A549 (cell line): ENCODE data around the gene LIPT2.

Source experiments
- CHD2 ChIP-seq: fragments of 150-350 bp; IDR thresholded peaks from 2 replicates; pipeline ENCODE4 v1.6.1; 2014; ENCODE audit warnings: low read length; ENCODE audit not compliant: partially characterized antibody
- EP300 ChIP-seq, 2 experiments: fragments of >200 bp; sonication (Bioruptor Twin); formaldehyde crosslinking; IDR thresholded peaks; 2 replicates in 1 of 2; 3 replicates in 1 of 2; pipeline ENCODE4 v1.6.1; 2016 to 2017
- KDM5A ChIP-seq: fragments of 200-600 bp; sonication (generic); IDR thresholded peaks from 2 replicates; pipeline ENCODE4 v1.6.1; 2016; ENCODE audit warnings: antibody characterized with exemption, mild to moderate bottlenecking
- MAZ ChIP-seq: fragments of 150-350 bp; IDR thresholded peaks from 2 replicates; pipeline ENCODE4 v1.6.1; 2014; ENCODE audit warnings: antibody characterized with exemption, low read depth, low read length, borderline replicate concordance
- NPAS2 ChIP-seq: fragments of 250-450 bp; sonication (Bioruptor Pico); IDR thresholded peaks from 2 replicates; pipeline ENCODE4 v1.8.0; 2022; ENCODE audit warnings: mild to moderate bottlenecking, moderate library complexity, borderline replicate concordance
- POLR2A ChIP-seq: IDR thresholded peaks from 2 replicates; pipeline ENCODE4 v1.6.1; 2012; ENCODE audit warnings: mild to moderate bottlenecking, low read length
- RAD21 ChIP-seq, 2 experiments: fragments of >200 bp in 1 of 2; sonication (Bioruptor Twin) in 1 of 2; formaldehyde crosslinking in 1 of 2; IDR thresholded peaks in 1 of 2; conservative IDR thresholded peaks in 1 of 2; 2 replicates in 1 of 2; 3 replicates in 1 of 2; pipeline ENCODE4 v1.6.1; 2012 to 2018; ENCODE audit warnings: inconsistent platforms in 1 of 2
- RARB ChIP-seq: fragments of 250-450 bp; sonication (Bioruptor Pico); IDR thresholded peaks from 2 replicates; pipeline ENCODE4 v1.8.0; 2021; ENCODE audit warnings: mild to moderate bottlenecking, moderate library complexity
- RCOR1 ChIP-seq: fragments of 150-350 bp; IDR thresholded peaks from 2 replicates; pipeline ENCODE4 v1.6.1; 2014; ENCODE audit warnings: antibody characterized with exemption, low read length, low read depth
- TF ChIP-seq, protein P1 (sequence below): fragments of >200 bp; sonication (Bioruptor Twin); formaldehyde crosslinking; IDR thresholded peaks from 3 replicates; pipeline ENCODE4 v1.5.1; 2016

DNA sequence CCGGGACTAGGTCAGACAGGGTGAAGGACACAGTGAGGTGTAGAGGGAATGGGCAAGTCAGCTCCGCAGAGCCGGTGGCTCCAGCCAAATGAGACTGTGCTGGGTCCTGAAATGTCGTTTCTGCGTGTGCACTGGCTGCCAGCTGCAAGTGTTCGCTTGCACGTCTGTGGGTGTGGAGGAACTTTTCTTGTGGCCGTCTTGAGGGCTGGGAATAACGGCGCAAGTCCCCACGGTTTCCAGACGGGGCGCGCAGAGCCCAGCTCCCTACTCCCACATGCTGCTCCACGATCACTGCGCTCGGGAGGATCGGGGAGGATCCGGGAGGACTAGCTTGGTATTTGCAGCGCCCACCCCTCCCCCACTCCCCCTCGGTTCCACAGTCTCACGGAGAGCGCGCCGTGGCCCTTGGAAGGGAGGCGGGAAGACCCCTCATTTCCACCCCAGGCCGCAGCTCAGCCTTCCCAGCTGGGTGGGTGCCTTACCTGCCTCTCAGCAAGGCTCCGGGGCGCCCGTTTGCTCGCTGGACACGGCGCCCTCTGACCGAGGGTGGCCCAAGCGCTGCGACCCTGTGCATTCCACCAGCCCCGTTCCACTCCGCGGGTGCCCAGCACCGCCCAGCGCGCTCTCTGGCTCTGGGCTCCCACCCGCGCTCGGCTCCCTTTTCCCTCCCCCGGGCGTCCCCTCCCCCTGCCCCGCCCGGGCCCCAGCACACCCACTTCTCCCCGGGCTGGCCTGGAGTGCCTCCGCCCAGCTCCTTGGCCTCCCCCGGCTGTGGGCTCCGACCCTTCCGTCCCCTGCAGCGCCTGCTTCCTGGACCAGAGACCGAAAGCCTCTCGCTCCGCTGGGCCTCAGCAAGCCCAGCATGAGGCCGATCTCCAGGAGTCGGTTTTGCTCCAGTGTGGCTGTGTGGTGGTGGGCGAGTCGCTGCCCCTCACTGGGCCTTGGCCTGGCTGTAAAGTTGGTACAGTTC is 26.3 kb downstream of the LIPT2 start, which contains the start of gene KCNE3:
- TF ChIP-seq KDM5A (no peak), RCOR1 (no peak), MAZ (no peak), RAD21 (conservative IDR thresholded peaks at IDR 0.05 in 1 of 2, IDR thresholded peaks at IDR 0.05 in 1 of 2) (no peak), RARB (no peak), EP300 (IDR thresholded peaks at IDR 0.05) (no peak), POLR2A (no peak), NPAS2 (CRISPR knock-in tag) (no peak), CHD2 (no peak)
- TF ChIP-seq, protein P1, sequence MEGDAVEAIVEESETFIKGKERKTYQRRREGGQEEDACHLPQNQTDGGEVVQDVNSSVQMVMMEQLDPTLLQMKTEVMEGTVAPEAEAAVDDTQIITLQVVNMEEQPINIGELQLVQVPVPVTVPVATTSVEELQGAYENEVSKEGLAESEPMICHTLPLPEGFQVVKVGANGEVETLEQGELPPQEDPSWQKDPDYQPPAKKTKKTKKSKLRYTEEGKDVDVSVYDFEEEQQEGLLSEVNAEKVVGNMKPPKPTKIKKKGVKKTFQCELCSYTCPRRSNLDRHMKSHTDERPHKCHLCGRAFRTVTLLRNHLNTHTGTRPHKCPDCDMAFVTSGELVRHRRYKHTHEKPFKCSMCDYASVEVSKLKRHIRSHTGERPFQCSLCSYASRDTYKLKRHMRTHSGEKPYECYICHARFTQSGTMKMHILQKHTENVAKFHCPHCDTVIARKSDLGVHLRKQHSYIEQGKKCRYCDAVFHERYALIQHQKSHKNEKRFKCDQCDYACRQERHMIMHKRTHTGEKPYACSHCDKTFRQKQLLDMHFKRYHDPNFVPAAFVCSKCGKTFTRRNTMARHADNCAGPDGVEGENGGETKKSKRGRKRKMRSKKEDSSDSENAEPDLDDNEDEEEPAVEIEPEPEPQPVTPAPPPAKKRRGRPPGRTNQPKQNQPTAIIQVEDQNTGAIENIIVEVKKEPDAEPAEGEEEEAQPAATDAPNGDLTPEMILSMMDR: no peak
